Measurements from ENCODE around the gene TGFB2. TPM values are rescaled to one million over a fixed set of nuclear protein-coding genes. Genes with fewer than 3 reads are reported as not detected.

The TGFB2 gene
- polyA plus RNA-seq, 3 donors = 13.6 to 16.4 (median 15.1) TPM

- DNase-seq (ENCODE audit: low read depth in 3 of 3, low spot score in 2 of 3) = no peak
Observed at GRCh38 chr1:218357211-218357892, 12.2 kb downstream of the TGFB2 start.

- DNase-seq (ENCODE audit: low read depth in 3 of 3, low spot score in 2 of 3) = no peak
Observed at GRCh38 chr1:218357893-218358232, 12.7 kb downstream of the TGFB2 start.

- DNase-seq (ENCODE audit: low read depth in 3 of 3, low spot score in 2 of 3) = no peak
Observed at GRCh38 chr1:218361298-218362065, 16.3 kb downstream of the TGFB2 start.

DNA sequence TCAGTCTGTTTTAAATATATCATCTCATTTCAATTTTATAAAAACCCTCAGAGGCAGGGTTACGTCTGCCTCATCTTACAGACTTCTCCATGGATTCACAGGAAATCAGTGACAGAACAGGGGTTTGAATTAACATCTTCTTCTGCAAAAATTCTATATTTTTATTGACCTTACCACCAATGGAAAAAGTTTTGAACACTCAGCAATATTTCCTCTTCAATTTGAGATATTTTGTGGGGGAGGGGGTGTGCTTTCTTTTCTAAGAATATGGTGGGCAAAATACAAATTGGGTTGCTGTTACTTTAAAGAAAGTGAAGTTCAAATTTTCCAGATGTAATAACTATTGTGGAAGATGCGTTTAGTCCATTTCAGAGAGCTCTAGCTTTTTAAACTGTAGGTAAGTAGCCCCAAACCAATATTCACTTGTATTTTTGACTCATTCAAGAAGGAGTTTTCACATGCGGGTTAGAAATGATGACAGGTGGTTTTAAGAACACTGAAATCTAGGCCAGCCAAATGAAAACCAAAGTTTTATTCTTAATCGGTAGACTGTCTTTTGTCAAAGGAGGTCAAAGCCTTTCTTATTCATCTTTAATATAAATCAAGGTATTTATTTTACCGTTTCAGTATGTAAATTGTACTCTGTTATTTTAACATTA, 17.4 kb downstream of the TGFB2 start:
- DNase-seq (ENCODE audit: low read depth in 3 of 3, low spot score in 2 of 3) = no peak

GRCh38 chr1:218363141-218363540, 18.0 kb downstream of the TGFB2 start:
- DNase-seq (ENCODE audit: low read depth in 3 of 3, low spot score in 2 of 3) = no peak

- DNase-seq (ENCODE audit: low read depth in 3 of 3, low spot score in 2 of 3) = no peak
Observed at GRCh38 chr1:218364028-218364710, 19.0 kb downstream of the TGFB2 start.

DNA sequence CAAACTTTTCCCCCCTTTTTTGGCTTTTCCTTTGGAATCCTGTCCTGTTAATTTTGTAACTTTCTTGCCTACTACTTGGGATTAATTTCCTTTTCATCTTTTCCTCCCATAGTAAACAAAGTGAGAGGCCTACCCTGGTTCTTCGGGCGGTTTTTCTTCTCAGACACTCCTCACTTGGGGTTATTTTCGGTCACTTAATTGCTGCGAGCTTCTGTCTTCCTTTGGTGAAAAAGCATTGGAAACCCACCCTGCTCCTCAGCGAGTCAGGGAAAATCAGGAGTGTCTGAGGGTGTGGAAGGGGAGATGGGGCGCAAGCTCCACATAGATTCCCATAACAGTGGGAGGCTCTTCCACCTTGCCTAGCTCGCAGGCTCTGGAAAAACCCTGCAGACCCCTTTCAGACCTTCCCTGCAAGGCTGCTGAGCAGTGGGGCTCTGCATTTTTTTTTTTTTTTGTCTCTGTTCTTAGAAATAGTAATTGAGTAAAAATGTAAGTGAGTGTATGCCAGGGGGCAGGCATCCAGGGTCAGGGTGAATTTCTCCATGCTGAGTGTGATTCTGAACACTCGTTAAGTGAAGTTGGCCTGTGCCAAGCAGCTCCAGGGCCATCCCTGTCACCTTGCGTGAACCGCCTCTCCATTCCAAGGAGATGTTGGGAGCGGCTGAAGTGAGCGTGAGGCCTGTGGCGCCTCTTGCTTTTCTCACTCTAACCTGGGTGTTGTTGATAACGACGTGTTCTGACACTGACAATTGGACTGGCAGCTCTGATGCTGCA, 20.3 kb downstream of the TGFB2 start:
- no peak for DNase-seq (ENCODE audit: low read depth in 3 of 3, low spot score in 2 of 3)

DNA sequence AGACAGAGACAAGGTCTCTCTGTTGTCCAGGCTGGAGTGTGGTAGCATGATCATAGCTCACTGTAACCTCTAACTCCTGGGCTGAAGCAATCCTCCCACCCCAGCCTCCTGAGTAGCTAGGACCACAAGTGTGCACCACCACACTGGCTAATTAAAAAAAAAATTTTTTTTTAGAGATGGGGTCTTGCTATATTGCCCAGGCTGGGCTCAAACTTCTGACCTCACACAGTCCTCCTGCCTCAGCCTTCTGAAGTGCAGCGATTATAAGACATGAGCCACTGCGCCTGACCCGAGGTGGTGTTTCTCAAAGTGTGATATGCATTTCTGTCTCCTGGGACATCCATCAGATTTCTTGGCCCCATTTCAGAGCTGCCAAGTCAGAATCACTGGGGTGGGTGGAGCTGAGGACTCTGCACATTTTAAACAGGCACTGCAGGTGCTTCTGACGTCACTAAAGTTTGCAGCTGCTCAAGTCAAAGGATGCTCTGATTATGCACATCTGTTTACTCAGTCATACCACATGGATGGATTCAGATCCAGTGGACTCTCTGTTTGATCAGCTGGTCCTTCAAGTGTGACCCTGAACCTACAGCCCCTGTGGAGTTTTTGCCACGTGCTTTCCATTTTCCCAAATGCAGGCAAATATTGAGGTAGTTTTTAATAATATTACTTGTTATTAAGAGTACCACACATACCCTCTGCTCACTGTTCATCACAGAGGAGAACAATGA, 21.4 kb downstream of the TGFB2 start:
- no peak for DNase-seq (ENCODE audit: low read depth in 3 of 3, low spot score in 2 of 3)

DNA sequence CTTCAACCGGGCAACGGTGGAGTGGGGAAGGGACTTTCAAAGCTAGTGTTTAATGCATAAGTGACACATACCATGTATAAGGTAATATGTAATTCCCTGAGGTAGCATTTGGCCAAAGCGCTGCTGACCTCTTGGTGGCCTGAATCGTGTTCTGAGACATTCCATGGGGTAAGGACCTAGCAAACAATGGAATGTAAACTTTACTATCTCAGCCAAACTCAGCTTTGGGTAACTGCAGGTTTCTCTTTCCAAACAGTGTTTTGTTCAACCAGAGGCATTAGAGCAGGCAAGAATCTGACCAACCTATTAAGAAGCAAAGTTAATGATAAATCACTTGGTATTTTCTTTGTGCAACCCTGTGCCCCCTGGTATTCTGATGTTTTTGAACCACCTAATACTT, 22.0 kb downstream of the TGFB2 start:
- DNase-seq (ENCODE audit: low read depth in 3 of 3, low spot score in 2 of 3) = no peak

DNA sequence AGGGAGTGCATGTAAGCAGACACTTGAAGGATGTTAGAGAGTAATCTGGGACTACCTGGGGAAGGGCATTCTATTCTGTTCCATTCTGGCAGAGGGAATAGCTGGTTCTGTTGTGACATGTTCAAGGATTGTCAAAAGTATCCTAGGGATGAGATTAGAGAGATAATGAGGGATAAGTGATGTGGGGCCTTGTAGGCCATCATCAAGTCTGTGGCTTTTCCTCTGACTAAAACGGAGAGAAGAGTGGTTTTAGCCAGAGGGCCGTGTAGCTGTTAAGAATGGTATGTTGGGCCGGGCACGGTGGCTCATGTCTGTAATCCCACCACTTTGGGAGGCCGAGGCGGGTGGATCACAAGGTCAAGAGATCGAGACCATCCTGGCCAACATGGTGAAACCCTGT, 23.6 kb downstream of the TGFB2 start:
- no peak for DNase-seq (ENCODE audit: low read depth in 3 of 3, low spot score in 2 of 3)

DNA sequence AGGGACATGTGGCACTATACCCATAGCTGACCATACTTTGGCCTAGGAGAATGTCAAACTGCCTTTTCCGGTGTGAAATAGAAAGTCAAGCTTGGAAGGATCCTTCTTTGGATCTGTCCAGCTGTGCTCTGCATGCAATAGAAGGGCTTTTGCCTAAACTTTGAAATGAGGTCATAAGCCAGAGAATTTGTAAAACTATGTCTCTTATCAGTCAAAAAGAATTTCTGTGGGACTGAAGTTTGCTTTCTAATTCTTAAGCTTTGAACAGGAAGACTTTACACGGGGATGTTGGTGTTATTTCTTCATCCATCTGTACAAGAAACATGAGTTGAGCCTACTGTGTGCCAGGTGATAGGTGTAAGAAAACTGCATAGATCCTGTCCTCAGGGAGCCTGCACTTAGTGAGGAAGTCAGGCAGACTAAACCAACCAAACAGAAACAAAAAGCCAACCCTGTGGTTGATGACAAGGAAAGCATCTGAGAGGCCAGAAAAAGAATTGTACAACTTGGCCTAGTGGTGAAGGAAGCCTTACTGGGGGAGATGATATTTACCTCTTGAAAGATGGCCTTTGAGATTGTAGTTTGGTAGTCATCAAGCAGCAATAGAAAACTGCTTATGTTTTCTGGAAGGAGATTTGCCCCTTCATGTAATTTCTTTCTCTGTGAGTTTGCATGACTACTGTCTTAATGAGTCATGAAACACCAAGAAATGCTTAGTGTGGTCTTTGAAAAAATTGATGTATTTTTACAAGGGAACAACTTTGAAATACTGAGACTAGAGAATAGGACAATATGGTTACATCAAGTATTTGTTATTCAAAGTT, 24.8 kb downstream of the TGFB2 start:
- no peak for DNase-seq (ENCODE audit: low read depth in 3 of 3, low spot score in 2 of 3)

GRCh38 chr1:218371927-218372672, 27.0 kb downstream of the TGFB2 start:
- DNase-seq (ENCODE audit: low read depth in 3 of 3, low spot score in 2 of 3) = no peak

DNA sequence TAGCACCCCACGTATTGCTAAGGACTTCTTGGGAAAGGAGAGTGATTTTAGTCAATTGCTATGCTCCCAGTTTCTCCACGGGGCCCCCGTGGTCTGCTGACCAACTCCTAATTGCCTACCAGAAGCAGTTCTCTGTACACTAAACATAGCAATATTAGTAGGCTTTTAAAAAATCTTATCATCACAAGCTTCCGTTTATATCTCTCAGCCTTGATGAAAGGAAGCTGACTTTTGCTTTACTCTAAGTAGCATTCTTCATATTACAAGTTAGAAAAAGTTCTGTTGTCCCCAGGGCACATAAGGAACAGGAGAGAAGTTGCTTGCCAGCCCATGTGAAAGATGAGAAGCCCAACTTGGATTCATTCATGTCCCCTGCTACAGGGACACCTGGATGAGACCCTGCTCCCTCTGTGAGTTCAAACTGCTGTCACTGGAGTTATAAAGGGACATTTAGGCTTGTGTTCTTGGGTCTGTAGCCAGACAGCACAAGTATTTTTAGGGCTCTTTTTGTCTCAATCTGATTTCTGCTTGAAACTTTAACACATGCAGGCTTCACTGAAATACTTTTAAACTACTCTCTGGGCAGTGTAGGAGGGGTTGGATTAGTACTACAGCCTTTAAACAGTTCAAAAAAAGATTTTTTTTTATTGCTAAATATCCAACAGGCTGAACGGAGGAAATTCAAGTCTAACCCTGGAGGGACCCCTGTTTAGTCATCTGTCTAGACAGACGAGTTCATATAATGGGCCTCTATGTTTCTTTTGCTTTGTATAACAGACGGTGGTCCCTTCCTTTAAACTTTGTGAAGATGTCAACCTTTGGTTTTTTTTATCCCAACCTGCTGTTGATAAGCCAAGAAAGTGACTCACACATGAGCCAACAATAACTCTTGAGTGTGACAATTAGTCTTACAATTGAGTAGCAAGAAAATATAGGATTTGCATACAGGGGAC, 29.5 kb downstream of the TGFB2 start:
- no peak for DNase-seq (ENCODE audit: low read depth in 3 of 3, low spot score in 2 of 3)

GRCh38 chr1:218376722-218377121, 31.6 kb downstream of the TGFB2 start:
- no peak for DNase-seq (ENCODE audit: low read depth in 3 of 3, low spot score in 2 of 3)

GRCh38 chr1:218377143-218377660, 32.1 kb downstream of the TGFB2 start:
- no peak for DNase-seq (ENCODE audit: low read depth in 3 of 3, low spot score in 2 of 3)

DNA sequence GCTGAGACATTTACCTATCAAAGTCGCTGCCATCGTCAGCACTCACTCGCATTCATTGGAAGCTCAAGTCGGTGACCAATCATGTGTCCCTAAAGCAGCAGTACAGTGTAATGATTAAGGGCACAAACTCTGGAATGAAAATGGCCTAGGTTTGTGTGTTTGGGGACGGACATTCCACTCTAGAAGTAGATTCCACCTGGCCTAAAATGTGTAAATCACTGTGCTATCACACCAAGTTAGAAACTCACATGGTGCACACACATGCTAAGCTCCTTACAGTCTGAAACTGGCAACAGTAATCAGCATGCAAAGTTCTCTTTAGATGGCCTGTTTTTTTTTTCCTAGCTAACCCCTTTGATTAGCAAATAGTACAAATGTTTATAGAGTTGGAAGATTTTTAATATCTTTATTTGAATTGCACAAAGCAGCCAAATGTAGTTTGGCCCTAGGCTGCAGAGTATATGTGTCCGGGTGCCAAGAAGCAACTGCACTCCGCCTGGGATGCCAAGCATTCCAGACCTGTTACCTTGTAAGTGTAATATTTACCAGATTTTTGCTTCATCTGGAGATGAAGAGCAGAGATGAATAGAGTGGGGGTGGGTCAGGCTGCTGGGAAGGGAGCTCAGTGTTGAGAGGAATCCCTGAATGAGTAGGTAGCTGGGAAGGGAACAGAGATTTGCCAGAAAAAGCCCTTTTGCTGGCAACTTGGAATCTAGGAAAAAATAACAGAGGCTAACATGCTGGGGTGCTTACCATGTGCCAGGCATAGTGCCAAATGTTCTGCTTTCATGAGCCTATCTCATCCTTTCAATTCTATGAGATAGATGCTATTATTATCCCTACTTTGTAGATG, 35.2 kb downstream of the TGFB2 start:
- DNase-seq (ENCODE audit: low read depth in 3 of 3, low spot score in 2 of 3) = no peak

Data from right renal cortex interstitium (tissue), 3 donors.